Hematopoietic multipotent progenitor cell treated with erythropoietin and hydrocortisone succinate and interleukin-3 and kit ligand, for 15 days (in vitro differentiated cells): ENCODE results near the gene CMTM1.
"Not testable (repeated sequence)": the region's sequence is repeated elsewhere in the genome, so short reads cannot be mapped to it uniquely, and the experiment has no call there.

ENCODE experiments used
- DNase-seq: peaks from one replicate; pipeline ENCODE4 v3.0.0-alpha.2; 2015; ENCODE audit warnings: low spot score

The CMTM1 gene

GRCh38 chr16:66592241-66592640 is 26.0 kb downstream of the CMTM1 start:
- DNase-seq = no peak

- no peak for DNase-seq
Measured at GRCh38 chr16:66592814-66593213, 26.6 kb downstream of the CMTM1 start.

- DNase-seq = no peak
Measured at GRCh38 chr16:66594739-66595138, 28.5 kb downstream of the CMTM1 start.

- DNase-seq = not testable (repeated sequence)
Measured at GRCh38 chr16:66596559-66596958, 30.3 kb downstream of the CMTM1 start.

GRCh38 chr16:66596986-66597848 is 31.0 kb downstream of the CMTM1 start:
- no peak for DNase-seq

GRCh38 chr16:66598111-66598510 is 31.9 kb downstream of the CMTM1 start:
- DNase-seq = no peak

GRCh38 chr16:66599726-66600125 is 33.5 kb downstream of the CMTM1 start:
- DNase-seq = no peak

- no peak for DNase-seq
Measured at GRCh38 chr16:66600477-66600876, 34.2 kb downstream of the CMTM1 start.

GRCh38 chr16:66601471-66601870 is 35.2 kb downstream of the CMTM1 start:
- DNase-seq = no peak

GRCh38 chr16:66603537-66604375 is 37.5 kb downstream of the CMTM1 start:
- DNase-seq = no peak

GRCh38 chr16:66604376-66605176 is 38.3 kb downstream of the CMTM1 start, which contains the start of gene CMTM3:
CMTM3 (plus strand) TSS chr16:66604704; CDS start chr16:66604806, 102 bp downstream.
- no peak for DNase-seq

GRCh38 chr16:66605177-66605978 is 39.1 kb downstream of the CMTM1 start:
- DNase-seq = no peak

GRCh38 chr16:66605979-66606751 is 39.9 kb downstream of the CMTM1 start:
- no peak for DNase-seq

GRCh38 chr16:66608241-66609138 is 42.3 kb downstream of the CMTM1 start:
- DNase-seq = peak; percentile 70

- DNase-seq = no peak
Measured at GRCh38 chr16:66609139-66609510, 42.9 kb downstream of the CMTM1 start.

GRCh38 chr16:66610111-66610820 is 44.0 kb downstream of the CMTM1 start:
- no peak for DNase-seq

- DNase-seq = not testable (repeated sequence)
Measured at GRCh38 chr16:66611911-66612310, 45.7 kb downstream of the CMTM1 start.

GRCh38 chr16:66612422-66612821 is 46.2 kb downstream of the CMTM1 start:
- DNase-seq = no peak
